Forelimb muscle (tissue), 1 donor: ENCODE data around the gene TATDN2. TPM values are rescaled to one million over a fixed set of nuclear protein-coding genes. Genes with fewer than 3 reads are reported as not detected.
"Not testable (repeated sequence)": the region's sequence is repeated elsewhere in the genome, so short reads cannot be mapped to it uniquely, and the experiment has no call there.

Experiments
- DNase-seq: peaks from one replicate; pipeline ENCODE4 v3.0.0-alpha.2; 2013; ENCODE audit warnings: low read depth
- polyA plus RNA-seq: library from polyadenylated mRNA; unstranded; fragments of 120-200 nt; gene quantifications from one replicate; pipeline ENCODE4 v1.2.1, GENCODE V29; 2013; ENCODE audit not compliant: insufficient read length

TATDN2 gene
- polyA plus RNA-seq, 1 donor, result 15.6 TPM

DNA sequence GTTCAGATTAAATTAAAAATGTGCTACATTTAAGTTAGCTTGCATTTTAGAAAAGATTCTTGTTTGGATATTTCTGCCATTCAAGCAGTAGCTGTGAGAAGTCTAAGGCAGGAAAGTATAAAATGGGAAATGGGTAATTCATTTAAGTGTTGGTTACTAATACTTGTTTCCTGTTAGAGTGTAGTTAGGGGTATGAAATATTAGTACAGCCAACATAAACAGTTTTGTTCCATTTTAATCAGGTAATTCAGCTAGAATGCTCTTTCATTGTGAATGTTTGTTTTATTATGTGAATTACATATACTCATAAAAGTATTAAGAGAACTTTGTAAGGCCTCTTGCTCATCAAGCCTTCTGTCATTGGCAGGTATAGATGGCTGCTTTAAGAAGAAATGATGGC is 19.9 kb downstream of the TATDN2 start:
- no peak for DNase-seq

DNA sequence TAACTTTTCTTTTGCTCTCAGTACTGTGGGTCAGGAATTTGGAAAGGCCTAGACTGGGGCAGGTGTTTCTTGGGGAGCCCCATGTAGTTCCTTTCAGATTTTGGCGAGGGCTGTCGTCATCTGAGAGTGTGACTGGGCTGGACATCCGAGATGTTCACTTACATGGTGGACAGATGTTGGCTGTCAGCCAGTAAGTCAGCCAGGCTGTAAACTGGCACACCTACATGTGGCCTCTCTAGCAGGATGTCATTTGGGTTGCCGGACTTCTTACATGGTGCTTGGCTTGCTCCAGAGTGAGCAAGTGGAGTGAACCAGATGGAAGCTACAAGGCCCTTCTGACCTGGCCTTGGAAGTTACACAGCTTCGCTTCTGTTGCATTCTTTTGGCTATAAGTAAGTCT is 20.7 kb downstream of the TATDN2 start:
- no peak for DNase-seq

DNA sequence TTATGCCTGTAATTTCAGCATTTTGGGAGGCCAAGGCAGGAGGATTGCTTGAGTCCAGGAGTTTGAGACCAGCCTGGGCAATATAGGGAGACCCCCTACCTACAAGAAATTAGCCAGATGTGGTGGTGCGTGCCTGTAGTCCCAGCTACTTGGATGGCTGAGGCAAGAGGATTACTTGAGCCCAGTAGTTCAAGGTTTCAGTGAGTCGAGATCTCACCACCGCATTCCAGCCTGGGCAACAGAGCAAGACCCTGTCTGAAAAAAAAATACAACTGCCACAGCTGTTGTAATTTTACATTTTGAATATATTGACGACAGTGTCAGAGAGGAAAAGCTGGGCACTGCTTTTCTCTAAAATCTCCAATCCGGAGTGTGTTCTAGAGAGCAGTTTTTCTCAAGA is 21.2 kb downstream of the TATDN2 start:
- no peak for DNase-seq

DNA sequence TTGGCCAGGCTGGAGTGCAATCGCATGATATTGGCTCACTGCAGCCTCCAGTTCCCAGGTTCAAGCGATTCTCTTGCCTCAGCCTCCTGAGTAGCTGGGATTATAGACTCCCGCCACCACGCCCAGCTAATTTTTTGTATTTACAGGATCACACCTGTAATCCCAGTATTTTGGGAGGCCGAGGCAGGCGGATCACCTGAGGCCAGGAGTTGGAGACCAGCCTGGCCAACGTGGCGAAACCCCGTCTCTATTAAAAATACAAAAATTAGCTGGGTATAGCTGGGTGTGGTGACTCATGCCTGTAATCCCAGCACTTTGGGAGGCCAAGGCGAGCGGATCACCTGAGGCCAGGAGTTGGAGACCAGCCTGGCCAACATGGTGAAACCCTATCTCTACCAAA is 24.2 kb downstream of the TATDN2 start:
- DNase-seq, result not testable (repeated sequence)

DNA sequence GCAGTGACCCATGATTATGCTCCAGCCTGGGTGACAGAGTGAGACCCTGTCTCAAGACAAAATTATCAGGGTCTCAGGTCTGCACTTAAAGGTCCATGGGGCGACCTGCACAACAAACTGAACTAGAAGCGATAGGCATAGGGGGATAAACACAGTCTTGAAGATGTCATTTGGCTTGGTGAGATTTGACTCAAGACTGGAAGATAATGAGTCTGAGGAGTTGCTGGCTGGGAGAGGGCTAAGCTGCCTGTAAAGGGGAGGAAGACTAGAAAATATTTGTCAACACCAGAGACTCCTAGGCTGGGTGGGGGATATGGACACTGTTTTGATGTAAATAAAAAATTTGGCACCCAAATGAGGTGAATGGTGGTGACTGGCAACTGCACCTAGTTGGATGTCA is 24.7 kb downstream of the TATDN2 start:
- no peak for DNase-seq

DNA sequence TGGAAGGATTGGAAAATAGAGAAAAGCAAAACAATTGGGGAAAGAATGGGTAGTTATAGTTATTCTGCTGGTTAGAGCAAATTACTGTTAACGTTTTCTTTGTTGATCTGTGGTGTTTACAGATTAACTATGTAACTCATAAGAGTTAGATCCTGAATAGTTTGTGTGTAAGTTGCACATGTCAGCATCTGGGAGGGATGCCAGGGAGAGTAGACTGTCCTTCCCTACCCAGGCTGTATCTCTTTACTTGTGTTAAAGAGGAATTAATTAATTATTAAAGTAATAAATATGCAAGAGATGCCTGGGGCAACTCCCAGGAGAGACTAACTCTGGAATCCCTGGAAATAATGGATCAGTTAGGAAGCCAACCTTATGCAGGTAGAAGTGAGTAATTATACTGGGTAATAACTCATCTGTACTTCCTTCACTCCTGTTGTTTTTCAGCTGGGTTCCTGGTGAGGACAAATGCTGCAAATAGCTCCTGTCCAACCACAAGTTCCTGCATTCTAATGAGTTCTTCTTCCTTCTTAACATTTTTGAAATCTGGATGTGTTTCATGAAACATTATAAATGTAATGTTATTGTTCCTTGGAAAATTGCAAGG is 25.5 kb downstream of the TATDN2 start:
- DNase-seq, result no peak

DNA sequence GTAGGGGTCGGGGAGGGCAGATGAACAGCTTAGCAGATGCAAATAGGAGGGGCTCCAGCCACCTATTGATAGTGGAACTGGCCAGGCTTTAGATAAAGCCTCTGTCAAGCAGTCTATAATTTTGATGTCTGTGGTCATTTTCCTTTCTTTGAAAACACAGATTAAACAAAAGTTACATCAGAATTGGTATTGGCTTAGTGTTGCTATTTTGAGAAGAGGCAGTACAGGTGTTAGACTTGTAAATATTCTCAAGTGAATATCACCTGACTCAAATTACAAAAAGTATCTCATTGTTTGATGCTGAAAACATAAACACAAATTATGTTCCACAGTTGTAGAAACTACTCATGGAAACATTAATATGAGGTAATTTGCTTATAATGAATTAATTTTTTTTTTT is 26.3 kb downstream of the TATDN2 start:
- no peak for DNase-seq

DNA sequence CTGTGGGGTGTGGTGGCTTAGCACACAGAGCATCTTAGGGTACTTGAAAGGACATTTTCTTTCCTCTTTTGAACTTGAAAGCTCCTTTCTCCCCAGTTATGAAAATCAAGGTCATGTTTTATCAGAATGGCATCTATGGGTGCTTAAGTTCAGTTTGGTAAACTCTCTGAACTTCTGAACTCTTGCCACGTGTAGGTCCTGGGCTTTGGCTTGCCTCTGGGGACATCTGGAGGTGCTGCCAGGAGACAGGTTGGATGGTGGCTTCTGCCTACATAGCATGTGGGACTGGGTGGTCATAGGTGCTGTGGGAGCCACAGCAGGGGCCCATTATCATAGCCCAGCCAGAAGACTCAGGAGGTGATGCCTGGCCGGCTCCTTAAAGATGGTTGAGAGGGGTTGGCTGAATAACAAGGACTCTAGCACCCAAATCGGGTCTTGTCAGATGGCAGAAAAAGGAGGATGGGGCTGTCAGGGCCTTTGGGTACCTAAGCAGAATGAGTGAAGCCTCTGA is 28.9 kb downstream of the TATDN2 start:
- no peak for DNase-seq

DNA sequence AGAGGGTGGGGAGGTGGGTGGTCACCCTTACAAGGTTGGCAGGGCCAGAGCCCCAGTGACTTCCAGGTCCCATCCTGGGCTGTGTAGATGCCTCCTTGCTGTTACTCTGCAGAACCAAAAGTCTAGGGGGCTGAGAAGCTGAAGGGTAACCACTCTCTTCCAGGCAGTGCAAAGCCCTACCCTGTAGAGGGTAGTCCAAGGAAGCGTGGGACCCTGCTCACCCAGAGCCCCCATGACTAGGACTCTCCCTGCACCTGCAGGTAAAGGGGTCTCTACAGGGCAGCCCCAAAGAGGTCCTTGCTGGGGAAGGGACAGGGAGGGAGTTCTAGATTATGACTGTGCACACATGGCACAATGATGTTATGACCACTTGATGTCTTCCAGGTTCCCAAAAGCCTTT is 30.2 kb downstream of the TATDN2 start:
- no peak for DNase-seq

DNA sequence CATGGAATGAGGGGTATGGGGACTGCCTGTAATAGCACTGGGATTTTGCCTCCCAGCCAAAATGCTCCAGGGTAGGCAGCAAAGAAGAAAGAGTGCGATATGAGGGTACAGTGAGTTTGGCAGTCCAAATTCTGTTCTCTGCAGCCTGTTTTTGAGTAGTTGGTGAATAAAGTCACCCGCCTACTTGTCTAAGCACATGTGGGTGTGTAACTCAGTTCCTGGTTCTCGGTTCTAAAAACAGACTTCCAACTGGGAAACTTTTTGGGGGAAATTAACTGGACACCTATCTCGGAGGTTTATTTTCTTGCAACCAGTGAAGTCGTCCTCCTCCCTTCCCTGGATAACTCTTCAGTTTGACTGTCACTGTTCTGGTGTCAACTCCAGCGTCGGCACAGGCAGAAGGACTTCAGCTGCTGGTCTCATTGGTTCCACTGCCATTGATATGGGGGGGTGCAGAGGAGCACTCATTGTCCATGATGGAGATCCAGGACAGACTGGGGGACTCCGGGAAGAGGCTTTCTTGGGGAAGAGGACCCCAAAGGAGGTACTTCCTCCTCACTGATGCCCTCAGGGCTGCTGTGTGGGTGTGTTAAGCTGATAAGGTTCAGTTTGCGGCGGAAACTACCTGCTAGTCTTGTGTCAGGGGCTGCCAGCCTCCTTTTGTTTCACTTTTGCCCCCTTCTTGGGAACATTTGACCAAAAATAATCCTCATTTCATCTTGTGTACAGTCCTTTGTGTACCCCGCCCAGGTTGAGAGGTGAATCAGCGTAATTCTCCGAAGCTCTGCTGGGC is 31.3 kb downstream of the TATDN2 start:
- no peak for DNase-seq

DNA sequence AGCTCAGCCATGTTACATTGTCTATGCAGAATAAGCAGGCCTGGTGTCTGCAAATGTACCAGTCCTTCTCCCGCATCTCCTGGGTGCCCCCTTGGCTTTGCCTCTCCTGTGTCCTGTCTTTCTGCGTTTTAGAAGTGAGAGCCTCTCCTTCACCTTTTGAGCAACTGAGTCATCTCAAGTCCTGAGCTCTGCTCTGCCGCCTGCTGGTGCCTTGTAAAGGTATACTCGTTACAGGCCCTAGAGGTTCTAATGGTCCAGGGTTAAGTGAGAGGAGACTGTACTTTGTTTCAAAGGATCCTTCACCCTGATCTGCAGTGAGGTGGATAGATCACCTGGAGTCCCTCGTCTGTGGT is 31.9 kb downstream of the TATDN2 start:
- DNase-seq, result no peak

DNA sequence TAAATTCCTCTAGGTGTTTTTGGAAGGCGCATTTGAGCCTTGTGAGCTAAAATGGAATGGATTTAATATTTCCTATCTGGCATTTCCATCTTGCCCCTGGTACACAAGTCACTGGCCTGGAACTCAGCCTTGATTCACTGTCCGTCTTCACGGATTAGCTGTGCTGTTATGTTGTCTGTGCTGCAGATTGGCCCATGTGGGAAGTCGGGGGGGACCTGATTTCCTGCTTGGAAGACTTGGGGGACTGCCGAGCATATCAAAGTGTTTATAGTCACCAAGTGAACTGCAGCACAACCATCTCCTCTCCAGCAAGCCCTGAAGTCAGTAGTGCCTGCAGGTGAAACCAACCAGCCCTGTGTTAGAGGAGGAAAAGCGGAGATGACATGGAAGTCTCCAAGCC is 32.3 kb downstream of the TATDN2 start:
- no peak for DNase-seq

DNA sequence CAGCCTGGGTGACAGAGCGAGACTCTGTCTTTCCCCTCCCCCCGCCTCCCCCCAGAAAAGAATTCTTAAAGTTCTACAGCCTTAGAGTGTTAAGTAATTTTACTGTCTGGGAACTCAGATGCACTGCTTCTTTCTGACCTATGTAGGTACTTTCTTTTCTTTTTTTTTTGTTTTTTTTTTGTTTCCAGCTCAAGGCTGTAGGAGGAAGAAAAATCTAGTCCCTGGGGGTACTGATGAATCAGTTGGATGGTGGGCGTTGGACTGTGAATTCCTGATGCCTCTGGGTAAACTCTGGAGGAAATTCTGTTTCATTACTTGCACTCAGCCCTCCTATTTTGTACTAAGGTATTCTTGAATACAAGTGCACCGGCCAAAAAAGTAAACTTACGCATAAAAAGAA is 33.7 kb downstream of the TATDN2 start:
- DNase-seq, result no peak

DNA sequence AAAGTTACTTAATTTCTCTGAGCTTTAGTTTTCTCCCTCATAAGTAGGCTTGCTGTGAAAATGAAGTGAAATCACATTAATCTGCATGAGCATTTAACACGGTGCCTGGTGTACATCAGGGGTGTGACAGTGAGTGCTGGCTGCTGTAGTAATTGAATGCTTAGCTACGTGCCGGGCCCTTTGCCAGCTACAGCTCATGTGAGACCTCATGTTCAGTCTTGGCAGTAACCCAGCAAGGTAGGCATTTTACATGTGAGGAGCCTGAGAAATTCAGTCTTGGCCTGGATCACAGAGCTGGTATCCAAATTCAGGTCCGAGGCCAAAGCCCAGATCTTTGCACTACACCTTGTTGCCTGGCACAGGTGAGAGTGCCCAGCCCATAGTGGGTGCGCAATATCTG is 35.4 kb downstream of the TATDN2 start:
- no peak for DNase-seq

DNA sequence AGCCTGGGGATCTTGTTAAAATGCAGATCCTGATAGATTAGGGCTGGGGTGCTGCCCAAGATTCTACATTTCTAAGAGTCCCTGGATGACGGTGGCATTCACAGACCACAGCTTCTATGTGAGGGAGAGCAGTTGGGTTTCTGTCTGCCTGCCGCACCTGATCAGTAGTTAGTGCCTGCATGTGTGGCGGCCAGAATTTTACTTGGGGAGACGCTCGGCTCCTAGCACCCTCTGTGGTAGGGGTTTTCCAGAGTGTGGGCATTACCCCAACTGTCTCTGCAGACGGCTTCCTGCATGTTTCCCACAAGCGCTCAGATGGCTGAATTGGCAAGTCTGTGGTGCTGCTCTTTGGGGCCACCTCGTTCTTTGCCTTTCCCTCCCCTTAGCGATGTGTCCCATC is 36.2 kb downstream of the TATDN2 start:
- DNase-seq, result no peak

DNA sequence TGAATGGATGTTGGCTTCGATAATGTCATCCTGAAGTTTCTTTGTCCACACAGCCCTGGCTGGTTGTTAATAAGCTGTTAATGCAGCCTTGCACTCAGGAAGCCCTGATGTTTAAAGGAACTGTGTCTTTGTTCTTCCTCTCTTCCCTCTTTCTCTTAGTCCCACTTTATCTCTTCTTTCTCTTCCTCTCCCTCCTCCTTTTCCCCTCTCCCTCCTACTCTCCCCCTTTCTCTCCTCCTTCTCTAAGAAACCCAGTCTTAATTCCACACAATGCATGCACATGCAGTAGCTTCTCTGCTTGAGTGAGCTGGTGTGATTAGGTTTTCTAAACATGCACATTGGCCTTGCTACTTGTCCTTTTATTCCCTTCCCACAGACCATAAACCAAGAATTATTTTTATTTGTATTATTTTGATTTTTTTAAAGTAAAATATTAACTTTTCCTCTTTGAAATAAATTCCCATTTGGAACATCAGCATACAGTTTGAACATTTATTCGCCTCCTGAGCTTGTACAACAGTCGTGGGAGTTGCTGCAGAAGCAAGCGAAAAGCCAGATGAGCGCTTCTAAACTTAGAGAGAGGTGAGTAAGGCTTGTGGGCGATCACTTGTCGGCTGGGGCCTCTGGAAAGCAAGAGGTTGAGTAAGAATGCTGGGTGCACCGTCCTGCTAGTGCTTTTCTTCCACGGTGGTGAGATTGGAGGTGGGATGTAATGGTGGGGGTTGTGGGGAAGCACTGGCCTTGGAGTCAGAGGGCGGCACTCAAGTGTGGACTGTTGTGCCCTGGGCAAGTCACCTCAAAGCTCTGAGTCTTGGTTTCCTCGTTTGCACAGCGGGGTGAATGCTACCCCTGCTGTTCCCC is 37.2 kb downstream of the TATDN2 start:
- DNase-seq, result no peak

DNA sequence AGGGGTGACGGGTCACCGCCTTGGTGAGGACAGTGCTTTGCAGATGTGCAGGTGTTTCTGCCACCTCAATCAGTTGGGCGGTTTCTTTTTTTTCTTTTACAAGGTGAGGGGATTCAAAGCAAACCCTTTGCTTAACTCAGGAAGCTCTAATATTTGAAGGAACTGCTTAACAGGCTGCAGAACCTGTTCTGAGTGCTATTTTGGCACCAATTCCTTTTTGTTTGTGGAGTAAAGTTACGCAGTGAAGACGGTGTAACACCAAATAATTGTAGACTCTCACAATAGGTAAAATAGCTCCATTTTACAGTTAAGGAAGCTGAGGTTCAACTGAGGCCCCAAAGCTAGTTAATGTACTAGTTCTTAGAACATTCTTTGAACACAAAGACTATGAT is 37.9 kb downstream of the TATDN2 start:
- no peak for DNase-seq

DNA sequence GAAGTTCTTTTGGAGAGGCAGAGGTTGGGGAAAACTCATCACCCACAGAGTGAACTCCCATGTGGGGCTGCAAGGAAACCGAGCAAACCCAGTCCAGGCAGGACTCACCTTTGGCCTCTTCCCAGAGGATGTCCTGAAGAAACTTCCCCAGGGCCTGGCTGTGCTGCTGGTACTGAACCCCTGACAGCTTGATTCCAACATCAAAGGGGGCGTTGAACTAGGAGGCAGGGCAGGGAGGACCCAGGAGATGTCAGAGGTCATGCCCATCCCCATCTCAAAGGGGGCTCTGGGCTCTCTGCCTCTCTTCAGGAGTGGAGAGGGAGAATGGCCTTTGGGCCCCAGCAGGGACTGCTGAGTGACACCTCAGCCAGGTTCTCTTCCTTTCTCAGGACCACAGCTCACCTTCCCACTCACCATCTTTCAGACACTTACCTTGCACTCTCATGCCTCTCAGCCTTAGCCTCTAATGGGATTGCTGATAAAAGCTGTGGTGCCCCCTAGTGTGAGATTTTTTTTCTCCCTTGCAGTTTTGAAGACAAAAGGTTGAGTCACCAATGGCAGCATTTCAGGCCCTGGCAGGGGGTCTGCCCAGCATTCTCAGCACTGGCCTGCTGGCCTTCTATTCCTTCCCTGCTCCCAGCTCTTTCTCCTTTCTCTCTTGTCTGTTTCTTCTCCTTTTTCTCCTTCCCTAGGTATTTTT is 38.5 kb downstream of the TATDN2 start:
- DNase-seq, result no peak

DNA sequence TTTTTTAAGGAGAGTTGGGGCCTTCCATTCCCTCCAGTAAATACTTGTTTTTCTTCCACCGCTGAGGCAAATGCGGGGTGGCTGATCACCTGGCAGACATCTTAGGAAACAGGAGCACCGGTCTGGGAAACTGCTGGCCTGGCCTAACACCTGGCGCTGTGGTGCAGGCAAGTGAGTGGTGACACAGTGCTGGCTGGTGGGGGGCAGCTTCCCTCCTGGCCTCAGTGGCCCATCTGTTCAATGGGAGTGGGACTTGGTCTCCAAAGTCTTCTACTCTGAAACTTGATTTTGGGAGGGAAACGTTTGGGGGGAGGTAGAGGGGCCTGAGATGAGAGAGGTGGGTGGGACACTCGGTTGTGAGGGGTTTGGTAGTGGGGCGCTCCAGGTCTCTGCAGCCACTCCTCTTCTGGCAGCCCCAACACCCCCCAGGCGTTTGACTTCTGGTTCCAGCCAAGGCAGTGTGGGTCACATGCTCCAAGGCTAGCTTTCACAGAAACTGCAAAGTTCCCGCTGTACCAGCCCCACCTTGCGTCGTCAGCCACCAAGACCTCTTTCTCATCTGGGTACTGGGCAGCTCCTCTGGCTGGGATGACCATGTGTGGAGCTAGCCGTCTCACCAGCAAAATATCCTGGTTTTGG is 39.8 kb downstream of the TATDN2 start:
- no peak for DNase-seq

DNA sequence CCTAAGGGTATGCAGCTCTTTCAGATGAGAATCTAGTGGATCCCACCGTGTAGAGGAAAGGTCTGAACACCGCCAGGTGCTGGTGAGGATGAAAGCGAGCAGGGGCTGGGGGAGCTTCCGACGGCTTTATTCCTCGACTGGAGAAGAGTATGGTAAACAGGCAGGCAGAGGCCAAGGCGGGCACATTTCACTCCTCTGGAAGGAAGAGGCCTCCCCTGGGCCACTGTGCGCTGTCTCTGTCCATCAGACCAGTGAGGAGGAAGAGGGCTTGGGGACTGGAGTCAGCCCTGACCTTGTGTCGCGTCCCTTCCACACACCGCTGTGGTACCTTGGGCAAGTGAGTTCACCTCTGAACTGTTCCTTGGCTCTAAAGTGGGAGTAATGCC is 40.3 kb downstream of the TATDN2 start:
- DNase-seq, result no peak

DNA sequence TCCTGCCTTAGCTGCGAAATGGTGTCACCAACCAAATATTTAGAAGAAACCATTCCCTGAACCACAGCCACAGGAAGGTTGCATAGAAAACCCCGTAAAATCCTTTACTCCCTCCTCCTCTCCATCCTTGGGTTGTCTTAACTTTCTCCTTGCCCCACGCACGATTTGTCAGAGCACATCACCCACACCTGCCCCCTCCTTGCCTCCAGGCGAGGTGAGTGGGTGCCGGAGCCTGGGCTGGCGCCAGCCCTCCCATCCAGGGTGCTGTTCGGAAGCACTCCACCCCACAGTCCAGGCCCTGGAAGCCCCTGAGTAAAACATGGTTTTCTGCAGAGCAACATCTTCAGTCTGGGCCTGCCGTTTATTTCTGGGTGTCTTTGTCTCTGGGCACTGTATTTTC is 40.8 kb downstream of the TATDN2 start:
- DNase-seq, result no peak
